ENCODE measurements around the gene BMP6.

The BMP6 gene

DNA sequence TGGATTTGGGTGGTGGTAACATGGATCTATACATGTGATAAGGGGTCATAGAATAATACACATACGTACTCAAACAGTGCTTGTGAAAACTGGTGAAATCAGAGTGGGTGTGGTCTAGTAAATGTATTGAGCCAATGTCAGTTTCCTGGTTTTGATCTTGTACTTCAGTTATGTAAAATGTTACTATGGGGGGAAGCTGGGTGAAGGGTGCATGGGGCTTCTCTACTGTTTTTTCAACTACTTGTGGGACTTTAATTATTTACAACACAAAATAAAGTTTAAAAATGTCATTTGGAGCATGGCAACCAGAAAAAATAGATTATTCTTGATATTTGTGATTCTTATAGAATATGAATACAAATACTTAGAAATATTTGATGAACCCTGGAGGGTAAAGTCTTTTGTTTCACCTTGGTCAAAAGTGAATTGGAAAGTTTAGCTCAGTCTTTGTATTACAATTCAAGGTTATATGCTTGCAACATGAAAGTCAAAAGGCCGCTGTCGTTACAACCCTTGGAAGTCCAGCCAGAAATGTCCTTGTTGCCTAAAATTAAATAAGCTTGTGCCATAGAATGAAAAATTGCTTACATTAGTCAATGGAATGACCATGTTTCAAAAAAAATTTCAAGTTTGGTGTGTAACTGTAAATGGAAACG, 110.6 kb downstream of the BMP6 start:
- no peak for DNase-seq

DNA sequence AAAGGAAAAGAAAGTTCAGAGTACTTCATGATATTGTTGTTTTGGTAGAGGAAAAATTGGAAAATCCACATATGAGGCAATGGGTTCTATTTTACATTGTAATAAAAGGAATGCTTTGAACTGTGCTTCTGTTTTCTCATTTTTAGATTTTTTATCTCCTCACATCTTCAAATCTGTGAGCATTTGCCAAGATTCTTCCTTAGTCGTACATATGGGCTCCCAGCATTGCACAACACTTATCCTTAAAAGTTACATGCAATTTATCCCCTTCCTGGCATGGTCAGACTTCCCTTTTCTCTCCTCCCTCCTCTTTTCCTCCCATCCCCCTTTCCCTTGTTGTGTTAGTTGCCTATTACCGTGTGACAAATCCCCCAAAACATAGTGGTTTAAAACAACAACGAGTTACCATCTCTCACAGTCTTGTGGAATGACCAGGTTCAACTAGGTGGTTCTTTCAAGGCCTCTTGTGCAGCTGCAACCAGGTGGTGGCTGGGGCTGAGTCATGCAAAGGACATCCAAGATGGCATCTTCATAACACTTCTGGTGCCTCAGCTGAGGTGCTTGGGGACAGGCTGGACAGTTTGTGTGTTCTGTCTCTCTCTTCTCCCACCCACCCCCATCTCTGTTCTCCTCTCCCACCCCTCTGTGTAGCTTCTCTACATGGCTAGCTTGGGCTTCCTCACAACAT, 116.0 kb downstream of the BMP6 start:
- DNase-seq: no peak

DNA sequence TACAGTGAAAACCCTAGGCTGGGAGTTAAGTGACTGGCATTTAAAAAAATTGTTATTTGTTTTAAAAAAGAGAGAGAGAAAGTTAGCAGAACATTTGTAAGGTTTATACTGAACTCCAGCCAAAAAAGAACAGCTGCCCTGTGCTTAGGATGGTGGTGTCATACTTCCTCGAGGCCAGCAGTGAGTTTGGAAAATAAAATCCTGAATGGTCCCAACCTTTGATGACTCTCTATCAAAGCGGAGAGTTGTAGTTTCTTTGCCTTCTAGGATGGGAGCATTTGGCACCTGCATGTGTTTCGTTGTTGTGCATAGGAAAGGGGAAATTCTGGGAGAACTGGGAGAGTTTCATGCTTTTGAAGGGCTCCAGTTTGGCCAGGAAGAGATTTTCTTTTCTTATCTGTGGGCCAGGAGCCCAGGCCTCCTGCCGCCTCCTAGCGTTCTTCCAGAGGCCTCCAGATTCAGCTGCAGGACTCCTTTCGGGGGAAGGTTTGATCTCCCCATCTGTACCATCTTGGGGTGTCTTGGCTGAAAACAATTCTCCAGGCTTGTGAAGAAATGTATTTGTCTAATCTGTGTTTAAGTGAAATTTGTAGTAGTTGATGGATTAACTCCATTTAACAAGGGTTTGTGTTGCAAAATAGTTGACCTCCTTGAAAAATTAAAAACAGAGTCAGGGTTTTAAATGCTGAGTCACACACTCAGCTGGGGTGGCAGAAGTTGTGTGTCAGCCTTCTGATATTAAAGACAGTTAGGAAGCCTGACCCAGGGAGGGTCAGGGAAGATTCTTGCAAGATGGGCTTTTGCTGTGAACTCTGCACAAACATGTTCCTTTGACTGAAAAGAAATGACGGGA, 121.3 kb downstream of the BMP6 start:
- no peak for DNase-seq

DNA sequence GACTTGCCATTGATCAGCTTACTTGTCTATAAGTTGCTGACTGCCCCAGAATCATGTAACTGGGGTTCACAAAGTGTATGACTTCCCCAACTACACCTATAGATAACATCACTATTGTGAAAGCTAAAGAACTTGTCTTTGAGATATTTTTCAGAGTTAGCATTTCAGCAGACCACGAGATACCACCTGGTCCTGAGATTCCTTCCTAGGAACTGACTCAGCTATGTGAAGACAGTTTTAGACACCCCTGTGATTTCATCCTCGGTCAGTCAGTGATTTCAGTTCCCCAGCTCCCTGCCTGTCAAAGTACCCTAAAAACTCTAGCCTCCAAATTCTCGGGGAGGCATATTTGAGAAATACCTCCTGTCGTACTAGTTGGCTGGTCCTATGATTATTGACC, 122.3 kb downstream of the BMP6 start:
- DNase-seq: no peak

DNA sequence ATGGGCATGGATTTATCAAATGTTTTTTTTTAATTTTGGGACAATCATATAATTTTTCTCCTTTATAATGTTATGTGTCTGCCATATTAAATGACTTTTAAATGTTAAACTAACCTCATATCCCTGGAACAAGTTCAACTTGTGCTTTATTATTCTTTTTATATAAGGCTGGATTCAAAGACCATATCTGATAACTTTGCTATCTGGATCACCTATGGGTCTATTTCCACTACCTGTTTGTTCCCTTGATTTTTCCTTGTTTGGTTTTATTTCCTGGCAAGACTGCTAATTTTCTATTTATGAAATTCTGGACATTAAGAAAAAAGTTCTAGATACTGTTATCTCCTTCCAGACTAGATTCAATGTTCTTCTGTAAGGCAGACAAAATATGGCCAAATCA, 125.9 kb downstream of the BMP6 start:
- no peak for DNase-seq

DNA sequence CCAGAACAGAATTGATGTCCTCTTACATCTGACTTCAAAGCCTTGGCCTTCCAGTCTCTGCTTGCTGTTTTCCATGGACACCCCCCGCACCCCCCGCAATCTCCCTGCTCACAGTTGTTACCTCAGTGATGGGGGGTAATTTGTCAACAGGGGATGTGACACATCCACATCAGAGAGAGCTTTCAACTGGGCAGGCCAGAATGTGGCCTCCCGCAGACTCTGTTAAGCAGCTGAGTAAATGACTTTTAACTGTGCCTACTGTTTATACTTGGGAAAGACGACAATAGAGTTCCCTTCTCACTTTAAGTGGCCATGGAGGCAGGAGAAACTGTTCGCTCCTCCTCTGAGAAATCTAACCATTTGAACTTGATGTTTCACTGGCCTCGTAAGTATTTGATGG, 133.7 kb downstream of the BMP6 start:
- no peak for DNase-seq

DNA sequence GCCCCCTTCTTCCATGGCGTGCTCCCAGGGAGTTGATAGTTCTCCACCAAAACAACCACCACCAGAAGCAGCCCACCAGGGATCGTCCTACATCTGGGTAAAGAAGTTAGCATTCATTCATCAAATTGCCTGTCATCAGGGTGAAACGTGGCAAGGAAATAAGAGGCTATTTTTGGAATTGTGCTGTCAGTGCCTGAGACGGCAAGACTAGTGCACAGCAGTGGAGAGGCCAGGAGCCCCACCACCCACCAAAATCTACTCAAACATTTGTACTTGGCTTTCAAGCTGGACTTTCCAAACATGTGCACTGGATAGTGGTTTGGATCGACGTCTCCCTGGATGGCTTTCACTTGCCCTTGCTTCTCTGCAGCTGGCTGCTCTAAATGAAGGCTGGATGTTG, 139.9 kb downstream of the BMP6 start:
- no peak for DNase-seq

DNA sequence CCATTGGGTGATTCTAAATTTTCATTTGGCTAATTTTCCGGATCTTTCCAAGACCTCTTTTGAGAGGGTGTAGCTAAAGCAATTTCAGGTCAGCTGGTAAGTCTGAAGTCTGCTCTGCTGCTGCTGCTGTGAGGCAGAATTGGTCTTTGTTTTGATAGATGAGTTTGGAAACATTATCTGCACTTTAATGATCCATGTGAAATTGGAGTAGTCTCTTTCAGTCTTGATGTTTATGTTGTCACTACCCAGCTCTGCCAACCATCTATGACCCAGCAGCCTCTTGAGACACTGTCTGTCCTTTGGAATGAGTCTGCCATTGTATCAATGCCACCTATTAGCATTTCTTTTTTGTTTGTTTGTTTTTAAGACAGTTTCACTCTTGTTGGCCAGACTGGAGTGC, 140.6 kb downstream of the BMP6 start:
- DNase-seq: no peak

DNA sequence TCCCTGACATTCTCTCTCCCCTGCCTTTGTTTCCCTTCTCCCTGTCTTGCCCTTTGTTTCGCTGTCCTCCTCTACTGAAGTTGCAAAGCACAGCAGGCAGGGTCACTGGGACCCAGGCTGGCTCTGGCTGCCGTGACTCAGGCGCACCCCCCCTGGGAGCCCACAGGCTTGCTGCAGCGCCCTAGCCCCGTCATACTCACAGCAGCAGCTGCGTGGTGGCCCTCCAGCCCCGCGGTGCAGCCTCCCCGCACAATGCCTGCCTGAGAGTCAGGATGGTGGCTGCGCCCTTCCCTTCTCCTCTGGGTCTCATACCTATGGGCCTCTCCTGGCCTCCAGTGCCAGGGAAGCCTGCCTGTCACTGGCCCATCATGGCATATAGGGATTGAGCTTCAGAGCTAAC, 143.0 kb downstream of the BMP6 start:
- DNase-seq: no peak

DNA sequence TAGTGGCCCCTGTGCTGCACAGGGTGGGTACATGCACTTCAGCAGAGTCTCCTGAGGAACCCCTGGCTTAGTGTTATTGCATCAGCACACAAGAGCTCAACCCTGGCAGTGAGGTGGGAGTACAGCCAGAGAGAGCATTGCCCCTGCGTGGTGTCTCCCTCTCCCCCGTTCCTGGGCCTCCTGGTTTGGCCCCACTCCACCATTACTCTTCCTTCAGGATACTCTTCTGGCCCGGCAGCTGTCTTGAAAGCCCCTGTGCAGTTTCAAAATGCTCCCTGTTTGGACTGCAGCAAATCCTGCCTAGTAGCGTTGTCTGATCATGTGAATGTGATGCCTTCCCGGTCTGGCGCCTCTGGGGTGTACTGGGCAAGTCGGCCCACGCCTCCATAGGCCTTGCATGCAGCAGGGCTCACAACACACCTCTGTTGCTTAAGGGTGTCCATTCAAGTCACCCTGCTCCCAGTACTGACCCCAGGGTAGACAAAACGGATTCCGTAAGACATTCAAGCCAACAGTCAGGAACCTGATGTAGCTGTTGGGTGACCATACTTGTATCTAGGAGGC, 152.6 kb downstream of the BMP6 start:
- DNase-seq: no peak

DNA sequence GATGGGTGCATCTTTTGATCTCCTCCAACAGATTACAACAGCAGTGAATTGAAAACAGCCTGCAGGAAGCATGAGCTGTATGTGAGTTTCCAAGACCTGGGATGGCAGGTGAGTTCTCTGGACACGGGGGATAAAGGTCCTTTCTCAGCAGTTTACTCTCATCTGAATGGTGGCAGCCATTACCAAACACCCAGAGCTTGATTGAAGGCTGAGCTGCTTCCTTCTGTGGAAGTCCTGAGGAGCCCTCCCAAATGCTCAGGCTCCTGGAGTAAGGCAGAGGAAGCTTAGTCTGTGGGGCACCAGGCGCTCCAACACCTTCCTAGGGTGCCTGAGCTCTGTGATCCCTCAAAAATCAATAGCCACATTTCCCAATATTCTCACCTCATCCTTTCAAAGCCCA, 153.1 kb downstream of the BMP6 start:
- DNase-seq: no peak

DNA sequence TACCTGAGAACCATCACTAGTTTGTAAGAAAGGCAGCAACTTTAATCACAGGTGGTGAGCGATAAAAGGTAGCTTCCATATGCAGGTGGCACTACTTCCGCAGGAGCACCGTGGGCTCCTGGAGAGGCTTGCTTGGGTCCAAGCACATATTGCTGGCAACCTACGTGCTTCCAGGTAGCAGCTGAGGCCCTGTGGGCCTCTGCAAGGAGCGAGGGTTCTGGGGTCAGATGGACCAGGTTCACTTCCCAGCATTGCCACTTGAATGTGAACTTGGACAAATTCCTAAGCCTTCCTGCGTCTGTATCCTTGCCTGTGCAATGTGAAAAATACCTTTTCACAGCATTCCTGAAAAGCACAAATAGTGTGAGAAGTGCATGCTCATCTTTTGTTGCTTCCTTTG, 153.7 kb downstream of the BMP6 start:
- no peak for DNase-seq

DNA sequence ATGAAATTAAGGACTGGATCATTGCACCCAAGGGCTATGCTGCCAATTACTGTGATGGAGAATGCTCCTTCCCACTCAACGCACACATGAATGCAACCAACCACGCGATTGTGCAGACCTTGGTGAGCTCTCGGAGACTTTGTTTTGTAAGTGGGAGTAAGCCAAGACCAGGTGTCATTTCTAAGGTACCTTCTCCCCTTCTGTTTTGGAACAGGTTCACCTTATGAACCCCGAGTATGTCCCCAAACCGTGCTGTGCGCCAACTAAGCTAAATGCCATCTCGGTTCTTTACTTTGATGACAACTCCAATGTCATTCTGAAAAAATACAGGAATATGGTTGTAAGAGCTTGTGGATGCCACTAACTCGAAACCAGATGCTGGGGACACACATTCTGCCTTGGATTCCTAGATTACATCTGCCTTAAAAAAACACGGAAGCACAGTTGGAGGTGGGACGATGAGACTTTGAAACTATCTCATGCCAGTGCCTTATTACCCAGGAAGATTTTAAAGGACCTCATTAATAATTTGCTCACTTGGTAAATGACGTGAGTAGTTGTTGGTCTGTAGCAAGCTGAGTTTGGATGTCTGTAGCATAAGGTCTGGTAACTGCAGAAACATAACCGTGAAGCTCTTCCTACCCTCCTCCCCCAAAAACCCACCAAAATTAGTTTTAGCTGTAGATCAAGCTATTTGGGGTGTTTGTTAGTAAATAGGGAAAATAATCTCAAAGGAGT, 154.2 kb downstream of the BMP6 start:
- no peak for DNase-seq

DNA sequence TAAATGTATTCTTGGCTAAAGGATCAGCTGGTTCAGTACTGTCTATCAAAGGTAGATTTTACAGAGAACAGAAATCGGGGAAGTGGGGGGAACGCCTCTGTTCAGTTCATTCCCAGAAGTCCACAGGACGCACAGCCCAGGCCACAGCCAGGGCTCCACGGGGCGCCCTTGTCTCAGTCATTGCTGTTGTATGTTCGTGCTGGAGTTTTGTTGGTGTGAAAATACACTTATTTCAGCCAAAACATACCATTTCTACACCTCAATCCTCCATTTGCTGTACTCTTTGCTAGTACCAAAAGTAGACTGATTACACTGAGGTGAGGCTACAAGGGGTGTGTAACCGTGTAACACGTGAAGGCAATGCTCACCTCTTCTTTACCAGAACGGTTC, 154.8 kb downstream of the BMP6 start:
- DNase-seq: no peak

DNA sequence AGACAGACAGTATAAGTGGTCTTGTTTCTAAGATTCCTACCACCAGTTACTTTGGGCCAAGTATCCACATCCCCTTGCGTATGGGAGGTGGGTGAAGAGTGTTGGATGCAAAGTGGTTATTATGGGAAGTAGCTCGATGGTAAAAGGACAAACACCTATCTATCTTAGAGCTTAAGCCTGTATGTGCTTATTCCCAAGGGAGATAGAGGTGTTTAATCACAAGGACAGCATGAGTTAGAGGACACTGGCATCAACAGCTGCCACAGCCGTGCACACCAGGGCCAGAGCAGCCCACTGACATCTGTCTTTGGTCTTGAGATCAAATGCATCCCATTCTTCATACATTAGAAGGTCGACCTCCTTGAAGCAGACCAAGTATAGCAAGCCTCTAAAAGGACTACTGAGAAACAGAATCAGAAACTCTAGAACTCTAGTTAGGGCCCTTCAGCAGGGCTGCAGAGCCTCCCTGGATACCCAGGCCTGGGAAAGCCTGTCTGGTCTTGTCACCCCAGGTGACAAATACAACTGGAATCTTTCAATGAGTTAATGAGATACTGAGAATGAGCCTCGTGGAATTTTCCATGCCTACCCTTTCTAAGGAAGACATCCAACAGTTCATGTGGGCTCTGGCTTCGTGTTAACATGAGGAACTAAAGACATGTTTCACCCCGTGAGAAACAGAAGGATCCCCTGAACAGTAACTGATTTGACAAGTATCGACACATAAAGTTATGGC, 156.0 kb downstream of the BMP6 start:
- no peak for DNase-seq

DNA sequence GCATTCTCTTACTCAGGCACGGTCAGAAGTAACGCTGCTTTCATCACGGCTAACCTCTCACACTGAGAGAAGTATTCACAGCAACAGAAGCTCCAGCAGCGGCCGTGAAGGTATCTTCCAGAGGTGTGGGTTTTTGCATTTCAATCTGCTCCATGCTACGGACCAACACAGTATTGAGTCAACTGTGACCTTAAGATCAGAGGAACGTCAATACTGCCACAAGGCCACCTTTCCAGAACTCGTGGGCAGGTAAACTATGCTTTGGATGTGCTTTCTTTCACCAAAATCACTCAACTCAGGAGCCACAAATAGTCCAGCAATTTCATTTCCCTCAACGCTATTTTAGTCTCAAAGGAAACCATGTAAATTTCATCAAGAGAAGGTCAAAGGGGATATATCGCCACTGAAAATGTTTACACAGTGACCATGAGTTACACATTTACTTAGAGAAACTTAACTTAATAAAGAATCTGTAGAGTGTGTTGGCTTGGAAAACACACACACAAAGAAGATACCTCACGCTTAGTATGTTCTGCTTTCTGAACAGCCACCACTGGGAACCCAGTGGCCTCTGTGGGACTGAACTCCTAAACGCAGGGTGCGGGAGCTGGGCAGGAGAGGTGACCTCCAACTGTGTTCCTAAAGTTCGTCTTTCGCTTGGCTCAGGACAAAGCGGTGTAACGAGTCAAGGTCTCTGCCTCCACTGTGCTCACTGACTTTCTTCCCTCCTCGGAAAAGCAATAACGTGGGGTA, 156.8 kb downstream of the BMP6 start:
- no peak for DNase-seq

DNA sequence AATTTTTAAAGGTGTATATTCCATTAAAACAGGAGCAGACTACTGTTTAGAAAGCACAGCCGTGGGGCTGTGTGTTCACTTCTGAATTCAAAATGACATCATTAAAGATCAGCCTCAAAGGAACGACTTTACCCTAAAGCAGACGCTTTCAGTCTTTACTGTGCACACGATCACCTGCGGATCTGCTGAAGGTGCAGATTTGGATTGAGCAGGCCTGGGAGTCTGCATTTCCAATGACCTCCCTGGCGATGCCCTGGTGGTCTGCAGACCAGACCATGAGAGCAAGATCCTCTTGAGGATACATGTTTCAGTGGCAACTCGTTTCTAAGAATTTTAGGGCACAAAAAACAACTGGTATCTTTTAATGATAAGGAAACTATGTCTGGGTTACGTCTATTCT, 157.5 kb downstream of the BMP6 start:
- no peak for DNase-seq

DNA sequence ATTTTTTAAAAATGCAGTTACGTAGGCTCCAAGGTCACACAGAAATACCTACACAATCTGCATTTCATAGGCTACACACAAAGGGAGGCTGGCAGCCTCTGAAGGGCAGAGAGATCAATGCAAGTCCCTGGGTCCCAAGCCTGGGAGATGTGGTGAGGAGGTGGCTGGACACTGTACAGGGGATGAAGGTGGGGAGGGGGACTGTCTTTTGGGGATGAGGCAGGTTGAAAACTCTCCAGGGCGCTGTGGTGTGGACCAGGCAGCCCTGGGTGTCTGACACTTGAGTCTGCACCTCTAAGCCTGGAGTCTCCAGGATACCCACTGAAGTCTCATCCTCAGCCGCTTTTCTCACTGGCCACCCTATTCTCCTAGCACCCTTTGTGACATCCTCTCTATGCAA, 160.2 kb downstream of the BMP6 start:
- no peak for DNase-seq

DNA sequence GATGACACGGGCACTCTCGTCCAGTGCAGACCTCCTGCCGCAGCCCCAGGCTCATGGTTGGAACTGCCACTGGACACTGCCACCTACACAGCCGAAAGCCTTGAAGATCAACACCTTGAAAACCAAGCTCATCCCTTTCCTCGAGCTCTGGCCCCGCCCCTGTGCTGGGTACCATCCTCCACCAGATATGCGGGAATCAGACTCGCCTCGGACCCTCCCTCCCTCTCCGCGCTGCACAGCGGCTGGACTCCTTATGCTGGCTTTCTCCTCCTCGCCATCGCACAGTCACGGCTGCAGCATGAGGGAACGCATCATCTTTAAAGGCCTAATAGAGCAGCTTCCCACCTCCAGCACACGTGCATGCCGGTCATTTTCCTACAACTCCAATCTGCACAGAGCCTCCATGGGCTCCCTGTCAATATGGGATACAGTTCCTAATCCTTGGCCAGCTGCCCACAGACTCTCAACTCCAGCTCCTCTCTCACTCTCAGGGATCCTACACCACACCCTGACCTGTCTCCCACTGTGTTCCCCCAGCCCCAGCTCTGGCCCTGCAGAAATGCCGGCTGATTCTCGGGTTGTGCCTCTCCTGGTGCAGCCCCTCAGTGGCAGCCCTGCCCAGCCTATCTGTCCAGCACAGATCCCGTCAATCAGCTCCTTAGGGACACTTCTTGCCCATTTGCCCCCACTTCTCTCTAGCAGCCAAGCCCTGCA, 161.5 kb downstream of the BMP6 start:
- no peak for DNase-seq

DNA sequence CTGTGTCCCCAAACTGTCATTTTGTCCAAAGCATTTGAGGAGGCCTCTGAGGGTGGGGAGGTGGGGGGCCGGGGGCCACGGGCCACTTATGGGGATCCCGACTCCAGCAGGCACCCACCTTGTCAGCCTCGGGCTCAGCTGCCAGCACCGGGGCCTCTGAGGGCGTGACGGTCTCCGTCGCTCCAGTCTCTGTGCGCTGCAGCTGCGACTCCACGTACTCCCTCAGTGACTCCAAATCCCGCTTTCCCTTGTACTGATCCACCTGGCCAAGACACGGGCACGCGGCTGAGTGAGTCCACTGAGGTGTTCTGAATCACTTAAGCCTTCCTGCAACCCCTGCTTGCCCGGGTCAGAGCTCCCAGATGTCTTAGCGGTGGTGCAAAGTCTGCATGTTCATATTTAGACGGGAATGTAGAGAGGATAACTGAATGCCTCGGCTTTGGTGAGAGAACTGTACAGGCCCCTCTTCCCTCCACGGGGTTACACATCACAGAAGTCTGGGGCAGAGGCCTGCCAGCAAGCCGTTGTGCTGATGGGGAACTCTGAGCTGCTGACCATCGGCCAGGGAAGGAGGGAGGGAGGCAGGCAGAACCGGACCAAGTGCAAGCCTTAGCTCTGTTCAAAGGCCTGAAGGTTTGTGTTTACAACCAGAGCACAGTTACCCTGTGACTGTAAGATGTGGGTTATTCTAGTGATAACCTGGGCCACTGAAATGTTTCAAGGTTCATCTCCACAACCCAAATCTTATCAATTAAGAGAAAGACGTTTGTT, 162.9 kb downstream of the BMP6 start:
- DNase-seq: no peak
